ENCODE results near the gene PHF21B.

Gene PHF21B

GRCh38 chr22:44956840-44957767 is 52.7 kb downstream of the PHF21B start:
- no peak for TF ChIP-seq TAF1 (IDR thresholded peaks at IDR 0.05; ENCODE audit: low read depth, low read length)
- TF ChIP-seq POLR2A (IDR thresholded peaks at IDR 0.05; ENCODE audit: low read depth, low read length), result no peak
- TF ChIP-seq PAX5 (IDR thresholded peaks at IDR 0.05; ENCODE audit: insufficient read depth, low read length, severe bottlenecking), result no peak
- no peak for TF ChIP-seq POU2F2 (IDR thresholded peaks at IDR 0.05; ENCODE audit: low read depth, low read length)
- TF ChIP-seq POLR2AphosphoS5 (IDR thresholded peaks at IDR 0.05; ENCODE audit: low read depth, low read length), result no peak
- no peak for TF ChIP-seq SPI1 (IDR thresholded peaks at IDR 0.05; ENCODE audit: low read depth, low read length)
- FAIRE-seq (no peak), DNase-seq (ENCODE audit: insufficient read length, low spot score) (no peak)

- no peak for TF ChIP-seq POLR2AphosphoS5 (IDR thresholded peaks at IDR 0.05; ENCODE audit: low read depth, low read length)
- no peak for TF ChIP-seq SPI1 (IDR thresholded peaks at IDR 0.05; ENCODE audit: low read depth, low read length)
- no peak for TF ChIP-seq PAX5 (IDR thresholded peaks at IDR 0.05; ENCODE audit: insufficient read depth, low read length, severe bottlenecking)
- no peak for TF ChIP-seq POLR2A (IDR thresholded peaks at IDR 0.05; ENCODE audit: low read depth, low read length)
- TF ChIP-seq TAF1 (IDR thresholded peaks at IDR 0.05; ENCODE audit: low read depth, low read length), result no peak
- TF ChIP-seq POU2F2 (IDR thresholded peaks at IDR 0.05; ENCODE audit: low read depth, low read length), result no peak
- DNase-seq (ENCODE audit: insufficient read length, low spot score) (no peak), FAIRE-seq (peak; percentile 47)
Observed at GRCh38 chr22:44955102-44955501, 54.7 kb downstream of the PHF21B start.

- FAIRE-seq (no peak), DNase-seq (ENCODE audit: insufficient read length, low spot score) (no peak)
- TF ChIP-seq SPI1 (IDR thresholded peaks at IDR 0.05; ENCODE audit: low read depth, low read length) (no peak), TAF1 (IDR thresholded peaks at IDR 0.05; ENCODE audit: low read depth, low read length) (no peak), PAX5 (IDR thresholded peaks at IDR 0.05; ENCODE audit: insufficient read depth, low read length, severe bottlenecking) (no peak), POU2F2 (IDR thresholded peaks at IDR 0.05; ENCODE audit: low read depth, low read length) (no peak), POLR2AphosphoS5 (IDR thresholded peaks at IDR 0.05; ENCODE audit: low read depth, low read length) (no peak), POLR2A (IDR thresholded peaks at IDR 0.05; ENCODE audit: low read depth, low read length) (no peak)
Observed at GRCh38 chr22:44954149-44954548, 55.7 kb downstream of the PHF21B start.

- TF ChIP-seq POLR2AphosphoS5 (IDR thresholded peaks at IDR 0.05; ENCODE audit: low read depth, low read length) (no peak), SPI1 (IDR thresholded peaks at IDR 0.05; ENCODE audit: low read depth, low read length) (no peak), TAF1 (IDR thresholded peaks at IDR 0.05; ENCODE audit: low read depth, low read length) (no peak), PAX5 (IDR thresholded peaks at IDR 0.05; ENCODE audit: insufficient read depth, low read length, severe bottlenecking) (no peak), POU2F2 (IDR thresholded peaks at IDR 0.05; ENCODE audit: low read depth, low read length) (no peak), POLR2A (IDR thresholded peaks at IDR 0.05; ENCODE audit: low read depth, low read length) (no peak)
- FAIRE-seq (no peak), DNase-seq (ENCODE audit: insufficient read length, low spot score) (no peak)
Observed at GRCh38 chr22:44952863-44953746, 56.7 kb downstream of the PHF21B start.

- FAIRE-seq, result no peak
- no peak for TF ChIP-seq TAF1 (IDR thresholded peaks at IDR 0.05; ENCODE audit: low read depth, low read length)
- DNase-seq (ENCODE audit: insufficient read length, low spot score), result no peak
Observed at GRCh38 chr22:44951510-44951816, 58.3 kb downstream of the PHF21B start.

- DNase-seq (ENCODE audit: insufficient read length, low spot score), result no peak
- TF ChIP-seq POU2F2 (IDR thresholded peaks at IDR 0.05; ENCODE audit: low read depth, low read length) (no peak), POLR2AphosphoS5 (IDR thresholded peaks at IDR 0.05; ENCODE audit: low read depth, low read length) (no peak)
- FAIRE-seq, result no peak
Observed at GRCh38 chr22:44950806-44951509, 58.8 kb downstream of the PHF21B start.

- DNase-seq (ENCODE audit: insufficient read length, low spot score) (no peak), FAIRE-seq (no peak)
Observed at GRCh38 chr22:44947846-44948245, 62.0 kb downstream of the PHF21B start.

GRCh38 chr22:44947049-44947448 is 62.8 kb downstream of the PHF21B start:
- no peak for TF ChIP-seq POLR2AphosphoS5 (IDR thresholded peaks at IDR 0.05; ENCODE audit: low read depth, low read length)
- no peak for TF ChIP-seq SPI1 (IDR thresholded peaks at IDR 0.05; ENCODE audit: low read depth, low read length)
- TF ChIP-seq PAX5 (IDR thresholded peaks at IDR 0.05; ENCODE audit: insufficient read depth, low read length, severe bottlenecking), result no peak
- no peak for TF ChIP-seq POLR2A (IDR thresholded peaks at IDR 0.05; ENCODE audit: low read depth, low read length)
- no peak for TF ChIP-seq POU2F2 (IDR thresholded peaks at IDR 0.05; ENCODE audit: low read depth, low read length)
- TF ChIP-seq TAF1 (IDR thresholded peaks at IDR 0.05; ENCODE audit: low read depth, low read length), result no peak
- FAIRE-seq (no peak), DNase-seq (ENCODE audit: insufficient read length, low spot score) (no peak)

More at GRCh38 chr22:44947846-44948245, 62.0 kb downstream of the PHF21B start:
- TF ChIP-seq SPI1 (IDR thresholded peaks at IDR 0.05; ENCODE audit: low read depth, low read length) (no peak), TAF1 (IDR thresholded peaks at IDR 0.05; ENCODE audit: low read depth, low read length) (no peak), POU2F2 (IDR thresholded peaks at IDR 0.05; ENCODE audit: low read depth, low read length) (no peak), POLR2A (IDR thresholded peaks at IDR 0.05; ENCODE audit: low read depth, low read length) (no peak), POLR2AphosphoS5 (IDR thresholded peaks at IDR 0.05; ENCODE audit: low read depth, low read length) (no peak), PAX5 (IDR thresholded peaks at IDR 0.05; ENCODE audit: insufficient read depth, low read length, severe bottlenecking) (no peak)
